ENCODE results near the gene SPATA17. TPM values are rescaled to one million over a fixed set of nuclear protein-coding genes. Genes with fewer than 3 reads are reported as not detected.

Gene SPATA17
- total and polyA plus RNA-seq, 4 donors, result 3.3 to 13.4 (median 7.0) TPM

DNA sequence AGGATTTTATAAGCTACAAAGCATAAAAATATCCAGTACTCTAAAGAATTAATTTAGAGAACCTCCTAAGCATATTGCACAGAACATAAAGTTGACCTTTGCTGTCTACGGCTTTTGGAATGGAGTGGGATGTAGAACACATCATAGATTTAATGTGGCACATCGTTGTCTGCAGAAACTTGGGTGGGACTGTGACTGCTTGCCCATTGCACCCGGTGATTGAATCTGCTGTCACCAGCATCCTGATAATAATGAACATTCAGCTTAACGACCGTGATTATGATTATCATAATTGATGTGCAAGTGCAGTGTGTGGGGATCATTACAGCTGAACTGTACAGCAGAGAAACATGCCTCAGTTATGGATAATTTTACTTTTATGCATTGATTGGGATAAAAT, 181.9 kb downstream of the SPATA17 start:
- no peak for ATAC-seq (ENCODE audit: insufficient read depth, low FRiP score)

DNA sequence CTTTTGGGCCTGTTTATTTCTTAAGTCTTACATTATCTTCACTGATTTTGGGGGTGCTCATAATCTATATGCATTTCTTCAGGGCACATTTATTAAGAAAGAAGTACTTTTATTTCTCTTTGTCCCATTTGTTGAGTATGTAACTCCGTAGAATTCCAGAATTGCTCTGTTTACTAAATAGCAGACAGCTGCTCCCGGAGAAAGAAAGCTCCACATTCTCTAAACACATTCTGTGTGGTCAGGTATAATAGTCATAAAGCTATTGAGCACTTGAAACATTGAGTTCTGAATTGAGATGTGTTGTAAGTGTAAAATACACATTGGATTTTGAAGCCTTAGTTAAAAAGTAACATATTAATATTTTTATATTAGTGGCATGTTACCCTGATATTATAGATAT, 206.5 kb downstream of the SPATA17 start:
- Histone ChIP-seq H3K9ac (ENCODE audit: insufficient read depth in 1 of 2, low read length in 2 of 2) (no peak overlapping the region), H3K4me3 (no peak overlapping the region), H3K36me3 (ENCODE audit: control insufficient read depth in 4 of 4, insufficient read depth in 4 of 4, low read length in 4 of 4) (no peaks in the 10 kb centered on the region), H3K4me1 (ENCODE audit: control insufficient read depth in 5 of 5, insufficient read depth in 5 of 5, low read length in 5 of 5) (peaks cover 0 to 16% (median 3%) of the 10 kb centered on the region in 5 donors), H3K9me3 (ENCODE audit: control insufficient read depth in 4 of 4, insufficient read depth in 3 of 4, low read length in 3 of 4) (no peaks in the 10 kb centered on the region), H3K27me3 (ENCODE audit: control insufficient read depth in 3 of 3, insufficient read depth in 3 of 3, low read length in 2 of 3) (no peaks in the 10 kb centered on the region), H3K27ac (ENCODE audit: low read depth in 1 of 2, low read length in 1 of 2) (no peak overlapping the region)
- DNase-seq (peak in 2 of 3 donors; percentile 56 to 63), ATAC-seq (ENCODE audit: insufficient read depth, low FRiP score) (no peak)
- TF ChIP-seq, protein P1, sequence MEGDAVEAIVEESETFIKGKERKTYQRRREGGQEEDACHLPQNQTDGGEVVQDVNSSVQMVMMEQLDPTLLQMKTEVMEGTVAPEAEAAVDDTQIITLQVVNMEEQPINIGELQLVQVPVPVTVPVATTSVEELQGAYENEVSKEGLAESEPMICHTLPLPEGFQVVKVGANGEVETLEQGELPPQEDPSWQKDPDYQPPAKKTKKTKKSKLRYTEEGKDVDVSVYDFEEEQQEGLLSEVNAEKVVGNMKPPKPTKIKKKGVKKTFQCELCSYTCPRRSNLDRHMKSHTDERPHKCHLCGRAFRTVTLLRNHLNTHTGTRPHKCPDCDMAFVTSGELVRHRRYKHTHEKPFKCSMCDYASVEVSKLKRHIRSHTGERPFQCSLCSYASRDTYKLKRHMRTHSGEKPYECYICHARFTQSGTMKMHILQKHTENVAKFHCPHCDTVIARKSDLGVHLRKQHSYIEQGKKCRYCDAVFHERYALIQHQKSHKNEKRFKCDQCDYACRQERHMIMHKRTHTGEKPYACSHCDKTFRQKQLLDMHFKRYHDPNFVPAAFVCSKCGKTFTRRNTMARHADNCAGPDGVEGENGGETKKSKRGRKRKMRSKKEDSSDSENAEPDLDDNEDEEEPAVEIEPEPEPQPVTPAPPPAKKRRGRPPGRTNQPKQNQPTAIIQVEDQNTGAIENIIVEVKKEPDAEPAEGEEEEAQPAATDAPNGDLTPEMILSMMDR (IDR thresholded peaks at IDR 0.05; ENCODE audit: control extremely low read depth, extremely low read depth), result no peak
- 59 to 64% methylated on average over 2 of the region's 2 CpGs for WGBS, 2 donors

More for the DNA sequence above, 181.9 kb downstream of the SPATA17 start:
- H3K9ac ChIP-seq (ENCODE audit: insufficient read depth in 1 of 2, low read length in 2 of 2), result no peak overlapping the region
- TF ChIP-seq, protein P1 (IDR thresholded peaks at IDR 0.05; ENCODE audit: control extremely low read depth, extremely low read depth), result no peak
- no peaks in the 10 kb centered on the region for H3K27me3 ChIP-seq (ENCODE audit: control insufficient read depth in 3 of 3, insufficient read depth in 3 of 3, low read length in 2 of 3)
- DNase-seq, result peak in 1 of 3 donors; percentile 3
- no peaks in the 10 kb centered on the region for H3K36me3 ChIP-seq (ENCODE audit: control insufficient read depth in 4 of 4, insufficient read depth in 4 of 4, low read length in 4 of 4)
- H3K27ac ChIP-seq (ENCODE audit: low read depth in 1 of 2, low read length in 1 of 2), result no peak overlapping the region
- H3K4me3 ChIP-seq, result no peak overlapping the region
- no peaks in the 10 kb centered on the region for H3K4me1 ChIP-seq (ENCODE audit: control insufficient read depth in 5 of 5, insufficient read depth in 5 of 5, low read length in 5 of 5)
- WGBS, 2 donors, result 73 to 85% methylated on average over 5 of the region's 5 CpGs
- peaks cover 0 to 7% (median 0%) of the 10 kb centered on the region in 4 donors for H3K9me3 ChIP-seq (ENCODE audit: control insufficient read depth in 4 of 4, insufficient read depth in 3 of 4, low read length in 3 of 4)

DNA sequence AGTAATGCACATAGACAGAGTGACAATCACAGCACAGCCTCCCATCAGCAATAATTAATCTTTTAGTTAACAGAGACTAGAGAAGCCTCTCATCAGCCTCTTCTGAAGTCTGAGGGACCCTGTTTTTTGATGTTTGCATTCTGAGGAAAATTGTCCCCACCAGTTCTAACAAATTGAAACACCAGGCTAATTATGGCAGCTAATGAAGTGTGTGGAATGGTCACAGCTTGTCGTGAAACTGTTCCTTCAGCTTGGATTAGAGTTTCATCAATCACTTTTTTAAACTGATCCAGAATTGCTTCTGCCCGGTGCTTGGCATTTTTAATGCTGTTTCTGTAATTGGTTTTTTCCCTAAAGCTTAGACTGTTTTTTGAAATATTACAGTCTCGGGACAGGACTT, 208.0 kb downstream of the SPATA17 start:
- 60 to 62% methylated on average over 3 of the region's 3 CpGs for WGBS, 2 donors
- Histone ChIP-seq H3K36me3 (ENCODE audit: control insufficient read depth in 4 of 4, insufficient read depth in 4 of 4, low read length in 4 of 4) (no peaks in the 10 kb centered on the region), H3K4me1 (ENCODE audit: control insufficient read depth in 5 of 5, insufficient read depth in 5 of 5, low read length in 5 of 5) (peaks cover 0 to 16% (median 3%) of the 10 kb centered on the region in 5 donors), H3K9me3 (ENCODE audit: control insufficient read depth in 4 of 4, insufficient read depth in 3 of 4, low read length in 3 of 4) (no peaks in the 10 kb centered on the region), H3K4me3 (no peak overlapping the region), H3K27ac (ENCODE audit: low read depth in 1 of 2, low read length in 1 of 2) (no peak overlapping the region), H3K27me3 (ENCODE audit: control insufficient read depth in 3 of 3, insufficient read depth in 3 of 3, low read length in 2 of 3) (no peaks in the 10 kb centered on the region), H3K9ac (ENCODE audit: insufficient read depth in 1 of 2, low read length in 2 of 2) (no peak overlapping the region)
- peak in 2 of 3 donors; percentile 46 to 51 for DNase-seq
- TF ChIP-seq, protein P1 (IDR thresholded peaks at IDR 0.05; ENCODE audit: control extremely low read depth, extremely low read depth), result no peak
- ATAC-seq (ENCODE audit: insufficient read depth, low FRiP score), result no peak

DNA sequence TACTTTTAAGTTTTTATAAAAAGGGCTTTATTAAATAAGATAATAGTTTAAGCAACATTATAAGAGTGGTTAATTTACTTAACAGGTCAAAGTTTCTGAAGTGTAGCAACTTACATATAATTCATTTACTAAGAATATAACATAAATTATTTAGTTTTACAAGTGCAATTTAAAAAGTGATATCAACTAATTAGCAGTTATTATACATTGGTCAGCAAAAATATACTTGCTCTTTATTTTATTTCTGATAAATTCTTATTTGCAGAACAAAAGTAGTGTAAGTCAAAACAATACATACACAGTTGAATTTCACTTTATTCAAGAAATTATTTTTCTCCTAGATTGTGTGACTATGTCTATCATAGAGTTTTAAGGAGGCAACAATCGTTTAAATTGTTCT, 215.6 kb downstream of the SPATA17 start:
- no peak for DNase-seq
- Histone ChIP-seq H3K9ac (ENCODE audit: insufficient read depth in 1 of 2, low read length in 2 of 2) (no peak overlapping the region), H3K27me3 (ENCODE audit: control insufficient read depth in 3 of 3, insufficient read depth in 3 of 3, low read length in 2 of 3) (no peaks in the 10 kb centered on the region), H3K4me3 (no peak overlapping the region), H3K27ac (ENCODE audit: low read depth in 1 of 2, low read length in 1 of 2) (no peak overlapping the region), H3K9me3 (ENCODE audit: control insufficient read depth in 4 of 4, insufficient read depth in 3 of 4, low read length in 3 of 4) (no peaks in the 10 kb centered on the region), H3K36me3 (ENCODE audit: control insufficient read depth in 4 of 4, insufficient read depth in 4 of 4, low read length in 4 of 4) (no peaks in the 10 kb centered on the region), H3K4me1 (ENCODE audit: control insufficient read depth in 5 of 5, insufficient read depth in 5 of 5, low read length in 5 of 5) (no peaks in the 10 kb centered on the region)
- ATAC-seq (ENCODE audit: insufficient read depth, low FRiP score), result no peak
- WGBS, 2 donors, result 49 to 71% methylated on average over 1 of the region's 1 CpG
- TF ChIP-seq, protein P1 (IDR thresholded peaks at IDR 0.05; ENCODE audit: control extremely low read depth, extremely low read depth), result no peak
